GM23338 (cell line): ENCODE data around the gene USP2.

Experiments
- EZH2phosphoT487 ChIP-seq: fragments of 200-600 bp; sonication (generic); IDR thresholded peaks from one replicate; pipeline ENCODE4 v1.8.1; 2018; ENCODE audit warnings: antibody characterized with exemption; ENCODE audit not compliant: unreplicated experiment
- POLR2AphosphoS5 ChIP-seq: IDR thresholded peaks from 2 replicates; pipeline ENCODE4 v1.6.1; 2016; ENCODE audit warnings: antibody characterized with exemption, low read depth
- REST ChIP-seq: IDR thresholded peaks from one replicate; pipeline ENCODE4 v1.6.1; 2018; ENCODE audit warnings: antibody characterized with exemption; ENCODE audit not compliant: unreplicated experiment

DNA sequence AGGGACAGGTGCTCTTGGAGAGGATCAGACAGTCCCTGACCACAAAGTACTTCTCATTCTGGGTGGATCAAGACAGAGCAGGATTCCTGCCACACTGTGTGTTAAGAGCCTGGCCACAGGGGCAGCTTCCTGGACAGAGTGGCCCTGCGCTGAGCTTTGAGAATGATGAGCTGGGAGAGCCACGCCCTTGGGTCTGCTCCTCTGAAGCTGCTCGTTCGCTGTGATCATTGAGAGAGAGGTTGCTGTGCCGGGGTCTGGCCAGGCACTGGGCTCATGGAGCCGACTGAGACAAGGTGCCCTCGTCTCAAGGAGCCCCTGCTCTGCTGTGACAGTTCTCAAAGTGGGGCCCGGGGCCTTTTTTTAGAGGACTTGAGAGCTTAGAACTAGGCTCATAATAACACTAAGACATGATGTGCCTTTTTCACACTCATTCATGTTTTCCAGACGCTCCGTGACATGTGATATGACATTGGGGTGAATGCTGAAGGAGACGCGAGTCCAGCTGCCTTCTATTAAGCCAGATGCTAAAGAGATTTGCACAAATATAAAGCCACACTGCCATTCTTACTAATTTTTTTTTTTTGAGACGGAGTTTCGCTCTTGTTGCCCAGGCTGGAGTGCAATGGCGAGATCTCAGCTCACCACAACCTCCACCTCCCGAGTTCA, 33.4 kb downstream of the USP2 start:
- no peak for TF ChIP-seq POLR2AphosphoS5
- no peak for TF ChIP-seq EZH2phosphoT487
- TF ChIP-seq REST = no peak
